ENCODE results near the gene DOCK4. TPM values are rescaled to one million over a fixed set of nuclear protein-coding genes. Genes with fewer than 3 reads are reported as not detected.
A peak's percentile ranks its signal among the peaks of the same experiment; 100 is the strongest.

DOCK4 gene
- total RNA-seq, 1 experiment from 2014 or later = 12.7 TPM

GRCh38 chr7:112113913-112114575, 92.2 kb downstream of the DOCK4 start:
- in situ Hi-C loops (cut with HindIII; ENCODE audit: low pct_unique_long_range_greater_than_20kb, low sequenced_read_pairs) = no loop called here
- no peak for DNase-seq (ENCODE audit: low read depth, low spot score)

DNA sequence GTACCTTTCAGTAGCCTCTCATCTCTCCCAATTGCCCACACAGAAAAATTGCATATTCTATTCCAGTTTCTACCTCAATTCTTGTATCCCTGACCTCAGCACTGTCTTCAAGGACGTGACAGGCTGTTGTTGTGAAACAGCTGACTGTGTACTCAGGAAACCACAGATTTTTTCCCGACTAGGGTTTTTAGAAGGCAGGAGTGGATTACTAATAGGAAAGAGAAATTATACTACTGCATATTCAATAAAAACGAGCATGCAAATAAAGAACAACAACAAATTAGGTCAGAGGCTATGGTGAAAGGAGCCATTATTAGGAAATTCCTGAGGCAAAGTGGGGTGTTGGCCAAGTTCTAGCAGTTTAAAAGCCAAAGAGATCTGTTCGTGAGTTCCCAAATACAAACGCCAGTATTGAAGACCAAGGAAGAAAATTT, 93.4 kb downstream of the DOCK4 start:
- peak; percentile 59 for DNase-seq (ENCODE audit: low read depth, low spot score)
- in situ Hi-C loops (cut with HindIII; ENCODE audit: low pct_unique_long_range_greater_than_20kb, low sequenced_read_pairs) = no loop called here

- in situ Hi-C loops (cut with HindIII; ENCODE audit: low pct_unique_long_range_greater_than_20kb, low sequenced_read_pairs) = no loop called here
- no peak for DNase-seq (ENCODE audit: low read depth, low spot score)
Observed at GRCh38 chr7:112110651-112111050, 95.5 kb downstream of the DOCK4 start.

- in situ Hi-C loops (cut with HindIII; ENCODE audit: low pct_unique_long_range_greater_than_20kb, low sequenced_read_pairs) = no loop called here
Observed at GRCh38 chr7:112110175-112110574, 96.0 kb downstream of the DOCK4 start.

DNA sequence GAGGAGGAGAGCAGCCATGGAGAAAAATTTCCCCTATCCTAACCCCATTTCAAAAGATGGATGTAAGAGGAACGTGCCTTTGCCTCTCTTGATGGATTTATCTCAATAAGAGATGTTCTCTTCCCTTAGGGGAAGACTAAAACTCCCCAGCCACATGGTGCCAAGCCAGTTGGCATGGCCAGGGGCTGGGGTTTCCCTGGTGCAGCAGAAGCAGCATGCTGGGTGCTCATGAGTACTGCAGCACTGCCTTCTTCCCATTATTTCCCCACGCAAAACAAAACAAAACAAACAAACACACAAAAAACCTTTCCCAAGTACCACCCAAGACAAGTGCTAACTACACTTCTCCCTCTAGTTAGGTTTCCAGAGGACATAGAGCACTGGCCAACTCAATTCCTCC, 97.2 kb downstream of the DOCK4 start:
- in situ Hi-C loops (cut with HindIII; ENCODE audit: low pct_unique_long_range_greater_than_20kb, low sequenced_read_pairs) = no loop called here
- no peak for DNase-seq (ENCODE audit: low read depth, low spot score)

More at GRCh38 chr7:112110175-112110574, 96.0 kb downstream of the DOCK4 start:
- no peak for DNase-seq (ENCODE audit: low read depth, low spot score)

GRCh38 chr7:112105584-112106530, 100.3 kb downstream of the DOCK4 start:
- in situ Hi-C loops (cut with HindIII; ENCODE audit: low pct_unique_long_range_greater_than_20kb, low sequenced_read_pairs) = no loop called here
- no peak for DNase-seq (ENCODE audit: low read depth, low spot score)

DNA sequence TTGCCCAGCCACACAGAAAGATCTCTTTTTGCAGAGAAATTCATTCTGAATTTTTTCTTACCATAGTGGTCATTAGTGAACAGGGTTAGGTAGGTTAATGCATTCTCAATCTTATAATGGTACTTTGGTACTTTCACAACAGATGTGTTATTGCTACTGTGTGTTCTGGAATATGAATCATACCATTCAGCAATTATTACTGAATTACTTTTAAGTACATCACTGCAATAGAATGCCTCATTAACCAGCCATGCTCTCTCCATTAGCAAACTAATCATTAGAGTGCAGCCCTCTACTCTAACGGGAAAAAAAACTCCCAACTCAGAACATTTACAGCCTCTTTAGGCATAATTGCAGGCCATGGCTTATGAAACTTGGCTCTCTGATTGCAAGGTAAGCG, 102.1 kb downstream of the DOCK4 start:
- in situ Hi-C loops (cut with HindIII; ENCODE audit: low pct_unique_long_range_greater_than_20kb, low sequenced_read_pairs) = no loop called here
- DNase-seq (ENCODE audit: low read depth, low spot score) = no peak

DNA sequence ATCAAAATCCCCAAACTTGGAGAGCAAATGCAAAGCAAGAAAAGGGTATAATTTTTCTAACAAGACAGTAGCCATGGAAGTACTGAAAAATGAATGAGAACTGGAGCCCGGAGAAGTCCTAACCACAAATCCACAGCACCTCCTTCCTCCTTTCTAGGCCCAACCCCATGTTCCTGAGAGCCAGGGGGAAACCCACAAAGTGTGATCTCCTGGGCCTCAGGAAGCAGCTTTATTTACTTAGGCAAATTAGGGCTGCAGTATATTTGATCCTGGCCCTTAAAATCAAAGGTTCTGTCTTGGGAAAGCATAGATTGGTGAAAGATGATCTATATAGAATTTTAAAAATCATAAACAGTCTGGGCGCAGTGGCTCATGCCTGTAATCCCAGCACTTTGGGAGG, 103.0 kb downstream of the DOCK4 start:
- DNase-seq (ENCODE audit: low read depth, low spot score) = no peak
- in situ Hi-C loops (cut with HindIII; ENCODE audit: low pct_unique_long_range_greater_than_20kb, low sequenced_read_pairs) = no loop called here

- DNase-seq (ENCODE audit: low read depth, low spot score) = no peak
- in situ Hi-C loops (cut with HindIII; ENCODE audit: low pct_unique_long_range_greater_than_20kb, low sequenced_read_pairs) = no loop called here
Observed at GRCh38 chr7:112101201-112101846, 104.9 kb downstream of the DOCK4 start.

DNA sequence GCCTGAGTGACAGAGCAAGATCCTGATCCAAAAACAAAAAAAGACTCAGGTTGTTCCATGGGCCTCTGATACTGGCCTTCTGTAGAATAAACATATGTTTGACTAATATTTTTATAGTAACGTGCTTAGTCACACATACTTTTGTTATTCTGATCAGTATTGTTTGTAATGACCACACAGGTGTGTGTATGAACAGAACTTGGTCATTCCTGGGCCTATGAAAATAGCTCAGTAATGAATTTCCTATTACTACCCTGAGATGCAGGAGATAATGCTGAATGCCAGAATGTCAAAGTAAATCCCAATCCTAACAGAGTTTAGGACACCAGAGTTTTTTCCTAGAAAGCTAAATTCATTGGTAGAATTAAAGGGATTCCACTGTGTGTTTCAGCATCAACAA, 108.7 kb downstream of the DOCK4 start:
- in situ Hi-C loops (cut with HindIII; ENCODE audit: low pct_unique_long_range_greater_than_20kb, low sequenced_read_pairs) = no loop called here

DNA sequence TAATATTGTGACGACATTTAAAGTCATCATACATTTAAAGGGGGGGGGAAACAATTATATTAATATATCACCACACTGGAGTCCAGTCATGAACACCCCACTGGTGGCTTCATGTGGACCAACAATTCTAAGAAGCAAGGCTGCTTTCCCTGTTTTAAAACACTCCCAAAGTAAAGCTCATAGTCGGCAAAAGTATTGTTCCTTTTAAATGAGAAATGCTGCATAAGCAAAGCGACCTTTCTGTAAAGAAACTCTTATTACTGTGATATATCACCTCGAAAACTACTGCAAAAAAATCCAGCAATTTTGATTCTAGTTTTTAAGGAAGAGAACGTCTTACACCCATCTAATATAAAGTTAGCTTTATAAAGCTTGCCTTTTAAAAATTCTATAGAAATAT, 112.8 kb downstream of the DOCK4 start:
- in situ Hi-C loops (cut with HindIII; ENCODE audit: low pct_unique_long_range_greater_than_20kb, low sequenced_read_pairs) = no loop called here
- no peak for DNase-seq (ENCODE audit: low read depth, low spot score)

More for the DNA sequence above, 108.7 kb downstream of the DOCK4 start:
- DNase-seq (ENCODE audit: low read depth, low spot score) = no peak

DNA sequence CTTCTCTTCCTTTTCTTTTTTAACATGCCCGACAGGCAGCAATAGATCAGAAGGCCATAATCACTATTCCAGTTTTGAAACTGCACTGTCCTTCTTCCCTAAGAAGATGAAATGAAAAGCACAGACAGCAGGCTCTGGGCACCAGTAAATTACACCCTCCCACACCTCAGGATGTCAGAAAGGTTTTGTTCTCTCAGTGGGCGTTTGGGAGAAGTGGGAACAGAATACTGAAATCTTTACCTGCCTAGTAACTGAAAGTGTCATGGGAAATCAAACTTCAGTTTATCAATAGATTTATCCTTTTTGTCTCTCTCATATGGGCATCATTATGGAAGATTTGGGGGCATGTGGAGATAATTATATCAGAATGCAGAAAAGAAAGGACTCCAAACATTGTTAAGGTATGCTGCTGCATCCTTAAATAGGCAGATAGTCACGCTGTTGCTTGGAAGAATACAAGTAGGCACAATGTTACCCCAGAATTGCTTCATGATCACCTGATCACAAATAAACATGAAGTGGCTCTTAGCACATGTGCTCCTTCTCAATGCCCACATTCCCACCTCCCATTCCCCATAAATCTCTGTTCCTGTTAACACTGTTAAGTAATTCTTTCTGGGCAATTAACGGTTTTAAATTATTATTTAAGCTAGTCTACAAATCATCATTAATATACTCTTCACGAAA, 113.3 kb downstream of the DOCK4 start:
- no peak for DNase-seq (ENCODE audit: low read depth, low spot score)
- in situ Hi-C loops (cut with HindIII; ENCODE audit: low pct_unique_long_range_greater_than_20kb, low sequenced_read_pairs) = no loop called here

GRCh38 chr7:112092306-112092705, 113.9 kb downstream of the DOCK4 start:
- no peak for DNase-seq (ENCODE audit: low read depth, low spot score)
- in situ Hi-C loops (cut with HindIII; ENCODE audit: low pct_unique_long_range_greater_than_20kb, low sequenced_read_pairs) = no loop called here

DNA sequence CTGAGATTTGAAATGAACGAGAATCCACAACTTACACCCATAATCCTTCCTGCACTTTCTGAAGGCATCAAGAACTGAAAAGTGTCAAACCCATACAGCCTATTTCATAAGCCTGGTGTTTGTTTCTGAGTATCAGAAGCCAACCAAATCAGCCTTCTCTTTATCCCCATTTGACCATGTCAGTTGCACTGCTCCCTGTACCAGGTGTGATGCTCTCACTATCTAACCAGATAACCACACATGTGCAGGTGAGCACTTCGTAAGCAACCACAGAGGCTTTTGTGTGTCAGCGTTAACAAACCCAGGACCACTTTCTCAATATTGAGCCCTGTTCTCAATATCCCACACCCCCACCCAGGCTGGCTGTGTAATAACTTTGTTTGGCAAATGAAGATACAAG, 114.4 kb downstream of the DOCK4 start:
- no peak for DNase-seq (ENCODE audit: low read depth, low spot score)
- in situ Hi-C loops (cut with HindIII; ENCODE audit: low pct_unique_long_range_greater_than_20kb, low sequenced_read_pairs) = no loop called here

DNA sequence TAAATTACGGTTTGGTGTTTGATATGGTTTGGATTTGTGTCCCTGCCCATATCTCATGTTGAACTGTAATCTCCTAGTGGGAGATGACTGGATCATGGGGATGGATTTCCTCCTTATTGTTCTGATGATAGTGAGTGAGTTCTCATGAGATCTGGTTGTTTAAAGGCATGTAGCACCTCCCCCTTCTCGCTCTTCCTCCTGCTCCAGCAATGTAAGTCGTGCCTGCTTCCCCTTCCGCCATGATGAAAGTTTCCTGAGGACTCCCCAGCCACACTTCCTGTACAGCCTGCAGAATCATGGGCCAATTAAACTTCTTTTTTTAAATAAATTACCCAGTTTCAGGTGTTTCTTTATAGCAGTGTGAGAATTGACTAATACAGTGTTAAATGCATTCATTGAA, 116.6 kb downstream of the DOCK4 start:
- in situ Hi-C loops (cut with HindIII; ENCODE audit: low pct_unique_long_range_greater_than_20kb, low sequenced_read_pairs) = no loop called here

GRCh38 chr7:112088484-112089016, 117.6 kb downstream of the DOCK4 start:
- DNase-seq (ENCODE audit: low read depth, low spot score) = no peak
- in situ Hi-C loops (cut with HindIII; ENCODE audit: low pct_unique_long_range_greater_than_20kb, low sequenced_read_pairs) = no loop called here

More for the DNA sequence above, 116.6 kb downstream of the DOCK4 start:
- DNase-seq (ENCODE audit: low read depth, low spot score) = no peak

- in situ Hi-C loops (cut with HindIII; ENCODE audit: low pct_unique_long_range_greater_than_20kb, low sequenced_read_pairs) = no loop called here
Observed at GRCh38 chr7:112086496-112087254, 119.5 kb downstream of the DOCK4 start.

More at GRCh38 chr7:112086496-112087254, 119.5 kb downstream of the DOCK4 start:
- DNase-seq (ENCODE audit: low read depth, low spot score) = no peak
